GM12878 (cell line): ENCODE results near the gene HYCC1. TPM values are rescaled to one million over a fixed set of nuclear protein-coding genes. Genes with fewer than 3 reads are reported as not detected.

Experiments used
- ATAC-seq: fragments of 200-7000 bp; cut with Tn5 transposase; 3 replicates; pipeline ENCODE4 v1.9.1; 2020; ENCODE audit warnings: mild to moderate bottlenecking, moderate library complexity
- BruUV-seq: library from RNA; stranded (reverse); fragments of 400-500 nt; replicated peaks from 2 replicates; lab custom pipeline; 2021; lab: Mats Ljungman, UMichigan
- CTCF ChIA-PET: fragments of 300-600 bp; sonication (Branson Sonifier 250); formaldehyde crosslinking; extraction: SDS; loops from one replicate; lab custom pipeline; 2021; ENCODE audit warnings: inconsistent platforms; lab: Yijun Ruan, JAX
- POLR2A ChIA-PET: fragments of 350-600 bp; formaldehyde crosslinking; extraction: SDS; loops from one replicate; lab custom pipeline; 2021; ENCODE audit warnings: inconsistent platforms; lab: Charles Lee
- RAD21 ChIA-PET: fragments of 300-600 bp; sonication (Branson Sonifier 250); formaldehyde crosslinking; loops from one replicate; lab custom pipeline; 2023; ENCODE audit warnings: antibody characterized with exemption; ENCODE audit not compliant: unreplicated experiment; lab: Charles Lee
- SMC1A ChIA-PET: fragments of 300-600 bp; sonication (Branson Sonifier 250); formaldehyde crosslinking; loops from one replicate; lab custom pipeline; 2023; ENCODE audit not compliant: unreplicated experiment, uncharacterized antibody; lab: Charles Lee
- DNase-seq: peaks from one replicate; pipeline ENCODE4 v3.0.0-alpha.2; 2011; ENCODE audit warnings: low read depth, low spot score
- FAIRE-seq: peaks from 3 replicates; lab custom pipeline; 2011; peaks lifted over from hg19 to GRCh38; lab: Jason Lieb, UNC
- H2AFZ ChIP-seq: 2 replicates; pipeline ENCODE4 v1.6.0; 2011; ENCODE audit warnings: low read depth, low read length, control low read depth; ENCODE audit not compliant: control insufficient read depth
- H3K27ac ChIP-seq: 2 replicates; pipeline ENCODE4 v1.5.1; 2011; ENCODE audit warnings: control low read depth; ENCODE audit not compliant: control insufficient read depth, insufficient read depth
- H3K27me3 ChIP-seq, 2 experiments: replicated peaks in 1 of 2; 2 replicates each; pipeline versions ENCODE4 v1.6.0 to v1.6.1; 2011; ENCODE audit warnings: low read length in 1 of 2; ENCODE audit not compliant: control insufficient read depth in 2 of 2, insufficient read depth in 2 of 2
- H3K36me3 ChIP-seq, 2 experiments: 2 replicates each; pipeline ENCODE4 v1.5.1; 2011; ENCODE audit warnings: low read length in 1 of 2; ENCODE audit not compliant: control insufficient read depth in 2 of 2, insufficient read depth in 2 of 2
- H3K4me1 ChIP-seq: 2 replicates; pipeline ENCODE4 v1.6.1; 2011; ENCODE audit warnings: mild to moderate bottlenecking, low read length, moderate library complexity, mixed read lengths; ENCODE audit not compliant: control insufficient read depth, insufficient read depth
- H3K4me2 ChIP-seq: 2 replicates; pipeline ENCODE4 v1.6.0; 2011; ENCODE audit warnings: control low read depth; ENCODE audit not compliant: control insufficient read depth, insufficient read depth
- H3K4me3 ChIP-seq: fragments of 200-600 bp; sonication (generic); 2 replicates; pipeline ENCODE4 v1.5.1; 2016
- H3K79me2 ChIP-seq: 2 replicates; pipeline ENCODE4 v1.6.0; 2011; ENCODE audit warnings: low read length; ENCODE audit not compliant: control insufficient read depth, insufficient read depth
- H3K9ac ChIP-seq: 2 replicates; pipeline ENCODE4 v1.8.0; 2011; ENCODE audit warnings: low read length, control low read depth, mixed read lengths; ENCODE audit not compliant: control insufficient read depth, insufficient read depth
- H3K9me3 ChIP-seq: replicated peaks from 3 replicates; pipeline ENCODE4 v1.5.1; 2011; ENCODE audit warnings: mild to moderate bottlenecking, low read length; ENCODE audit not compliant: control insufficient read depth, insufficient read depth
- H4K20me1 ChIP-seq: 2 replicates; pipeline ENCODE4 v1.6.0; 2011; ENCODE audit not compliant: control insufficient read depth, insufficient read depth
- ATF7 ChIP-seq: fragments of 450-650 bp; IDR thresholded peaks from 2 replicates; pipeline ENCODE4 v1.6.1; 2016; ENCODE audit warnings: low read depth, mild to moderate bottlenecking
- KLF5 ChIP-seq: fragments of 450-650 bp; IDR thresholded peaks from 2 replicates; pipeline ENCODE4 v1.6.1; 2014; ENCODE audit warnings: mild to moderate bottlenecking; ENCODE audit not compliant: partially characterized antibody
- NFIC ChIP-seq: IDR thresholded peaks from 2 replicates; pipeline ENCODE4 v1.6.1; 2012; ENCODE audit warnings: low read depth, mild to moderate bottlenecking, inconsistent platforms, low read length, moderate library complexity
- PRDM15 ChIP-seq: fragments of 450-650 bp; formaldehyde crosslinking; IDR thresholded peaks from 2 replicates; pipeline ENCODE4 v1.4.0; 2020; ENCODE audit warnings: mild to moderate bottlenecking, moderate library complexity
- SMARCA5 ChIP-seq: fragments of 450-650 bp; IDR thresholded peaks from 2 replicates; pipeline ENCODE4 v1.6.1; 2017; ENCODE audit warnings: mild to moderate bottlenecking
- SP1 ChIP-seq: IDR thresholded peaks from one replicate; pipeline ENCODE4 v1.6.1; 2011; ENCODE audit warnings: low read depth, low read length
- WRNIP1 ChIP-seq: IDR thresholded peaks from 2 replicates; pipeline ENCODE4 v1.6.1; 2011; ENCODE audit warnings: low read depth, low read length, improper control_type of control experiment, borderline replicate concordance
- ZBTB33 ChIP-seq: fragments of 450-650 bp; IDR thresholded peaks from 2 replicates; pipeline ENCODE4 v1.6.1; 2017; ENCODE audit warnings: mild to moderate bottlenecking
- ZNF207 ChIP-seq: fragments of 450-650 bp; IDR thresholded peaks from 2 replicates; pipeline ENCODE4 v1.6.1; 2014; ENCODE audit warnings: antibody characterized with exemption, mild to moderate bottlenecking, borderline replicate concordance
- WGBS: methylation state at CpG from one replicate; pipeline ENCODE4 v1.1.6; 2016; ENCODE audit warnings: low lambda C conversion rate; ENCODE audit not compliant: insufficient replicate concordance, insufficient coverage; ENCODE audit errors: missing lambda C conversion rate; 5-methylcytosine and 5-hydroxymethylcytosine counted together
- in situ Hi-C: fragments of 300-500 bp; cut with MboI; formaldehyde crosslinking; loops from 9 replicates; pipeline ENCODE4 v1.14.3; 2018; ENCODE audit warnings: mixed read lengths
- intact Hi-C: fragments of 100-400 bp; cut with micrococcal nuclease; formaldehyde crosslinking; loops from one replicate; pipeline ENCODE4 v1.14.2; 2022; ENCODE audit not compliant: unreplicated experiment
- polyA plus RNA-seq, 11 experiments: library from polyadenylated mRNA; depleted of rRNA in 4 of 11; unstranded in 6 of 11; stranded (reverse) in 5 of 11; fragments of >200 nt; fragmentation: Nextera tagmentation in 4 of 11; fragmentation: Illumina TruSeq in 1 of 11; extraction: Ambion mirVana in 4 of 11; extraction: Trizol in 1 of 11; gene quantifications; 1 replicate in 1 of 11; 2 replicates in 10 of 11; pipeline versions ENCODE4 v1.2.1 to v1.2.3, GENCODE V29; 2011 to 2016; ENCODE audit warnings: inconsistent platforms in 2 of 11, missing spikeins in 2 of 11, low read depth in 1 of 11
- total RNA-seq, 4 experiments: library from RNA; depleted of rRNA in 3 of 4; stranded (reverse); fragments of >200 nt in 3 of 4; fragmentation: Illumina TruSeq in 1 of 4; extraction: Trizol in 1 of 4; gene quantifications; 2 replicates each; pipeline versions ENCODE4 v1.2.1 to v1.2.3, GENCODE V29; 2013 to 2021

HYCC1 gene
- total and polyA plus RNA-seq, 10 of the 15 experiments (the other 5 are each of a cell fraction or from before 2014, with no cell fraction given): 8.5 to 62.9 (median 33.1) TPM

GRCh38 chr7:22980422-22980821 lies 33.5 kb downstream of the HYCC1 start:
- Histone ChIP-seq H3K4me3 (no peak overlapping the region), H3K27ac (no peak overlapping the region), H3K79me2 (no peaks in the 10 kb centered on the region), H3K27me3 (no peaks in the 10 kb centered on the region), H3K9ac (no peak overlapping the region), H3K36me3 (peaks cover 0 to 23% of the 10 kb centered on the region in 2 experiments; a peak in 3 of 4 replicates), H3K4me2 (no peak overlapping the region), H2AFZ (no peak overlapping the region), H3K9me3 (no peaks in the 10 kb centered on the region; the same call in 2 of the 3 replicates)
- no peak for DNase-seq
- BruUV-seq: no TSS peak
- SMC1A ChIA-PET: interaction anchor here (1.2 to 4.0 kb wide), 2 partner anchors 13 to 32 kb away, joined by 3 to 22 read pairs; no protein-coding TSS in a partner anchor
- POLR2A ChIA-PET: interaction anchor here (0.5 kb wide), 1 partner anchor 743 kb away, joined by 4 read pairs; no protein-coding TSS in a partner anchor
- 97% methylated on average over 3 of the region's 3 CpGs for WGBS
- TF ChIP-seq SMARCA5 (no peak), ZBTB33 (no peak), KLF5 (no peak), PRDM15 (CRISPR knock-in tag) (no peak), NFIC (no peak), ZNF207 (no peak), SP1 (no peak), ATF7 (no peak), WRNIP1 (no peak)
- TF ChIP-seq, all 136 proteins: peak for 0
- in situ Hi-C loops: no loop called here
- ChIA-PET RAD21 (interaction anchor here (1.9 kb wide), 1 partner anchor 74 kb away, joined by 5 read pairs; no protein-coding TSS in a partner anchor), CTCF (interaction anchor here (2.9 kb wide), 1 partner anchor 75 kb away, joined by 10 read pairs; no protein-coding TSS in a partner anchor)
- H4K20me1 ChIP-seq: no peaks in the 10 kb centered on the region
- H3K4me1 ChIP-seq: no peaks in the 10 kb centered on the region
- FAIRE-seq: no peak
- ATAC-seq: no peak
- intact Hi-C loops: no loop called here
